Osteocyte (in vitro differentiated cells): ENCODE data around the gene YWHAQ. TPM values are rescaled to one million over a fixed set of nuclear protein-coding genes. Genes with fewer than 3 reads are reported as not detected.
"Not testable (repeated sequence)": the region's sequence is repeated elsewhere in the genome, so short reads cannot be mapped to it uniquely, and the experiment has no call there.

Experiments used
- DNase-seq: peaks from one replicate; pipeline ENCODE4 v3.0.0; 2021; ENCODE audit warnings: mixed read lengths; ENCODE audit not compliant: unreplicated experiment; ENCODE audit errors: extremely low spot score
- H3K27ac Mint-ChIP-seq: one replicate; pipeline ENCODE4 v1.8.0; 2021; ENCODE audit warnings: mild to moderate bottlenecking, mixed read lengths; ENCODE audit not compliant: unreplicated experiment
- H3K27me3 Mint-ChIP-seq: one replicate; pipeline ENCODE4 v1.8.0; 2021; ENCODE audit warnings: mixed read lengths; ENCODE audit not compliant: unreplicated experiment
- H3K36me3 Mint-ChIP-seq: one replicate; pipeline ENCODE4 v1.8.0; 2021; ENCODE audit warnings: mixed read lengths; ENCODE audit not compliant: unreplicated experiment
- H3K4me1 Mint-ChIP-seq: one replicate; pipeline ENCODE4 v1.8.0; 2021; ENCODE audit warnings: mixed read lengths; ENCODE audit not compliant: unreplicated experiment
- H3K4me3 Mint-ChIP-seq: one replicate; pipeline ENCODE4 v1.8.0; 2021; ENCODE audit warnings: mild to moderate bottlenecking, moderate library complexity, mixed read lengths; ENCODE audit not compliant: unreplicated experiment
- H3K9me3 Mint-ChIP-seq: one replicate; pipeline ENCODE4 v1.8.0; 2021; ENCODE audit warnings: mixed read lengths; ENCODE audit not compliant: unreplicated experiment
- CTCF ChIP-seq: fragments of 200-600 bp; sonication (generic); IDR thresholded peaks from 2 replicates; pipeline ENCODE4 v1.5.0; 2021; ENCODE audit warnings: antibody characterized with exemption, mild to moderate bottlenecking, moderate library complexity
- total RNA-seq: library from RNA; stranded (reverse); gene quantifications from 2 replicates; pipeline ENCODE4 v1.2.1, GENCODE V29; 2021

YWHAQ gene
- total RNA-seq, 1 donor from 2014 or later = 296 TPM

GRCh38 chr2:9610781-9611548, 19.8 kb downstream of the YWHAQ start:
- no peak for DNase-seq
- H3K27me3 Mint-ChIP-seq = no peaks in the 10 kb centered on the region
- no peaks in the 10 kb centered on the region for H3K9me3 Mint-ChIP-seq
- TF ChIP-seq CTCF = no peak
- H3K4me3 Mint-ChIP-seq = no peak overlapping the region
- peaks cover 7% of the 10 kb centered on the region for H3K36me3 Mint-ChIP-seq
- H3K4me1 Mint-ChIP-seq = peaks cover 79% of the 10 kb centered on the region
- peak overlapping the region; percentile 70 for H3K27ac Mint-ChIP-seq

- H3K4me3 Mint-ChIP-seq = peak overlapping the region; percentile 61
- H3K4me1 Mint-ChIP-seq = peaks cover 64% of the 10 kb centered on the region
- H3K27me3 Mint-ChIP-seq, DNase-seq, H3K9me3 Mint-ChIP-seq: not testable (repeated sequence)
- peaks cover 11% of the 10 kb centered on the region for H3K36me3 Mint-ChIP-seq
- H3K27ac Mint-ChIP-seq = peak overlapping the region; percentile 93
These were observed 22.3 kb downstream of the YWHAQ start for GRCh38 chr2:9608491-9608890.

- Mint-ChIP-seq H3K27ac (no peak overlapping the region), H3K27me3 (no peaks in the 10 kb centered on the region), H3K9me3 (peaks cover 18% of the 10 kb centered on the region), H3K36me3 (peaks cover 31% of the 10 kb centered on the region), H3K4me3 (no peak overlapping the region), H3K4me1 (peaks cover 16% of the 10 kb centered on the region)
- TF ChIP-seq CTCF = no peak
- DNase-seq = no peak
These were observed 28.4 kb downstream of the YWHAQ start for GRCh38 chr2:9602412-9602811.

GRCh38 chr2:9601397-9601796, 29.4 kb downstream of the YWHAQ start:
- Mint-ChIP-seq H3K36me3 (peaks cover 31% of the 10 kb centered on the region), H3K4me1 (peaks cover 15% of the 10 kb centered on the region), H3K27ac (no peak overlapping the region), H3K27me3 (no peaks in the 10 kb centered on the region), H3K9me3 (peaks cover 18% of the 10 kb centered on the region), H3K4me3 (no peak overlapping the region)
- no peak for TF ChIP-seq CTCF
- DNase-seq = no peak

GRCh38 chr2:9599430-9599829, 31.4 kb downstream of the YWHAQ start:
- H3K36me3 Mint-ChIP-seq = peaks cover 30% of the 10 kb centered on the region
- H3K9me3 Mint-ChIP-seq = peaks cover 18% of the 10 kb centered on the region

More at GRCh38 chr2:9599430-9599829, 31.4 kb downstream of the YWHAQ start:
- Mint-ChIP-seq H3K27me3 (no peaks in the 10 kb centered on the region), H3K4me1 (peaks cover 23% of the 10 kb centered on the region), H3K27ac (no peak overlapping the region), H3K4me3 (no peak overlapping the region)
- DNase-seq = no peak
- TF ChIP-seq CTCF = no peak
